Testis (tissue), 3 donors: Measurements from ENCODE around the gene FRMD6. TPM values are rescaled to one million over a fixed set of nuclear protein-coding genes. Genes with fewer than 3 reads are reported as not detected.

Source experiments
- DNase-seq: peaks from one replicate; pipeline ENCODE4 v3.0.0-alpha.2; 2019
- H3K27ac ChIP-seq, 2 donors: fragments of 200-600 bp; sonication (generic); one replicate each; pipeline ENCODE4 v1.5.1; 2019
- H3K27me3 ChIP-seq: fragments of 200-600 bp; sonication (generic); one replicate; pipeline ENCODE4 v1.5.1; 2019
- H3K36me3 ChIP-seq: fragments of 200-600 bp; sonication (generic); one replicate; pipeline ENCODE4 v1.5.1; 2017; ENCODE audit warnings: low read depth; ENCODE audit errors: missing control alignments
- H3K4me1 ChIP-seq: fragments of 200-600 bp; sonication (generic); one replicate; pipeline ENCODE4 v1.5.1; 2019
- H3K4me3 ChIP-seq, 2 donors: fragments of 200-600 bp; sonication (generic); one replicate each; pipeline ENCODE4 v1.5.1; 2017 to 2019
- H3K9me3 ChIP-seq: fragments of 200-600 bp; sonication (generic); one replicate; pipeline ENCODE4 v1.5.1; 2017
- CTCF ChIP-seq, 3 experiments: fragments of 450-650 bp in 2 of 3; fragments of 200-600 bp in 1 of 3; sonication (generic) in 1 of 3; IDR thresholded peaks; one replicate each; pipeline ENCODE4 v1.5.1; 2016 to 2019; ENCODE audit warnings: antibody characterized with exemption in 3 of 3, mild to moderate bottlenecking in 2 of 3, moderate library complexity in 1 of 3
- POLR2A ChIP-seq: fragments of 450-650 bp; IDR thresholded peaks from one replicate; pipeline ENCODE4 v1.6.1; 2017; ENCODE audit warnings: antibody characterized with exemption, mild to moderate bottlenecking, moderate library complexity
- WGBS, 2 donors: methylation state at CpG; one replicate each; pipeline ENCODE4 v1.1.5; 2018; 5-methylcytosine and 5-hydroxymethylcytosine counted together
- intact Hi-C: fragments of 100-400 bp; cut with DNase I; formaldehyde crosslinking; loops from one replicate; pipeline ENCODE4 v1.15.1; 2023; ENCODE audit warnings: low total_unique reads
- polyA plus RNA-seq: library from polyadenylated mRNA; stranded (reverse); fragments of 350-450 nt; fragmentation: Illumina TruSeq; extraction: RNeasy Lipid Tissue Mini Kit (QIAGEN cat#74804); gene quantifications from one replicate; pipeline ENCODE4 v1.2.3, GENCODE V29; 2014; ENCODE audit warnings: low read depth, low replicate concordance; ENCODE audit not compliant: insufficient read depth
- total RNA-seq, 2 donors: library from RNA; depleted of rRNA; stranded (reverse); fragments of >200 nt; gene quantifications; one replicate each; pipeline ENCODE4 v1.2.3, GENCODE V29; 2016

The FRMD6 gene
- total and polyA plus RNA-seq, 3 donors from 2014 or later, result 59.2 to 71.3 (median 67.0) TPM

GRCh38 chr14:51605575-51605974 is 46.1 kb upstream of the FRMD6 start:
- Histone ChIP-seq H3K36me3 (no peaks in the 10 kb centered on the region), H3K27ac (no peak overlapping the region), H3K9me3 (no peaks in the 10 kb centered on the region), H3K27me3 (no peaks in the 10 kb centered on the region), H3K4me3 (no peak overlapping the region), H3K4me1 (peaks cover 10% of the 10 kb centered on the region)
- intact Hi-C loops, result no loop called here
- no peak for TF ChIP-seq POLR2A
- no peak for TF ChIP-seq CTCF (IDR thresholded peaks at IDR 0.05)
- no peak for DNase-seq
- WGBS, 2 donors, result 82 to 96% methylated on average over 2 of the region's 2 CpGs

GRCh38 chr14:51607711-51608110 is 44.0 kb upstream of the FRMD6 start:
- H3K4me3 ChIP-seq, result no peak overlapping the region
- H3K27ac ChIP-seq, result no peak overlapping the region
- no peaks in the 10 kb centered on the region for H3K36me3 ChIP-seq
- no peaks in the 10 kb centered on the region for H3K27me3 ChIP-seq
- 64 to 73% methylated on average over 12 of the region's 12 CpGs for WGBS, 2 donors
- DNase-seq, result peak; percentile 17
- H3K9me3 ChIP-seq, result no peaks in the 10 kb centered on the region
- TF ChIP-seq POLR2A (no peak), CTCF (IDR thresholded peaks at IDR 0.05) (no peak)
- intact Hi-C loops, result no loop called here
- no peaks in the 10 kb centered on the region for H3K4me1 ChIP-seq

- 69 to 73% methylated on average over 7 to 8 of the region's 8 CpGs for WGBS, 2 donors
- H3K27ac ChIP-seq, result no peak overlapping the region
Observed at GRCh38 chr14:51609251-51609954, 42.3 kb upstream of the FRMD6 start.

GRCh38 chr14:51609955-51610283 is 41.8 kb upstream of the FRMD6 start:
- intact Hi-C loops, result no loop called here
- Histone ChIP-seq H3K4me1 (no peaks in the 10 kb centered on the region), H3K36me3 (no peaks in the 10 kb centered on the region), H3K9me3 (no peaks in the 10 kb centered on the region), H3K27me3 (no peaks in the 10 kb centered on the region), H3K27ac (no peak overlapping the region), H3K4me3 (no peak overlapping the region)
- no peak for TF ChIP-seq POLR2A
- TF ChIP-seq CTCF (IDR thresholded peaks at IDR 0.05), result no peak
- 91 to 95% methylated on average over 5 of the region's 5 CpGs for WGBS, 2 donors
- DNase-seq, result no peak

More at GRCh38 chr14:51609251-51609954, 42.3 kb upstream of the FRMD6 start:
- H3K9me3 ChIP-seq, result no peaks in the 10 kb centered on the region
- TF ChIP-seq CTCF (IDR thresholded peaks at IDR 0.05) (no peak), POLR2A (no peak)
- no peak overlapping the region for H3K4me3 ChIP-seq
- H3K36me3 ChIP-seq, result no peaks in the 10 kb centered on the region
- intact Hi-C loops, result no loop called here
- no peaks in the 10 kb centered on the region for H3K27me3 ChIP-seq
- no peak for DNase-seq
- H3K4me1 ChIP-seq, result no peaks in the 10 kb centered on the region

- TF ChIP-seq CTCF (IDR thresholded peaks at IDR 0.05) (no peak), POLR2A (no peak)
- intact Hi-C loops, result no loop called here
- no peaks in the 10 kb centered on the region for H3K27me3 ChIP-seq
Observed at GRCh38 chr14:51610771-51611170, 40.9 kb upstream of the FRMD6 start.

More at GRCh38 chr14:51610771-51611170, 40.9 kb upstream of the FRMD6 start:
- no peak overlapping the region for H3K4me3 ChIP-seq
- no peak overlapping the region for H3K27ac ChIP-seq
- no peaks in the 10 kb centered on the region for H3K9me3 ChIP-seq
- DNase-seq, result no peak
- H3K36me3 ChIP-seq, result no peaks in the 10 kb centered on the region
- no peaks in the 10 kb centered on the region for H3K4me1 ChIP-seq
- 61 to 69% methylated on average over 1 of the region's 1 CpG for WGBS, 2 donors
